IPS-18a (cell line): ENCODE measurements around the gene ARHGAP33.

Experiments
- H3K27ac ChIP-seq: one replicate; pipeline ENCODE4 v1.5.1; 2013; ENCODE audit warnings: low read length
- H3K27me3 ChIP-seq: one replicate; pipeline ENCODE4 v1.6.1; 2013; ENCODE audit warnings: mild to moderate bottlenecking, low read length; ENCODE audit not compliant: control insufficient read depth, insufficient read depth
- H3K36me3 ChIP-seq: one replicate; pipeline ENCODE4 v1.6.1; 2013; ENCODE audit warnings: low read depth, low read length; ENCODE audit not compliant: control insufficient read depth
- H3K4me1 ChIP-seq: one replicate; pipeline ENCODE4 v1.6.1; 2013; ENCODE audit warnings: low read depth, low read length; ENCODE audit not compliant: control insufficient read depth
- H3K4me3 ChIP-seq: one replicate; pipeline ENCODE4 v1.5.1; 2013; ENCODE audit warnings: low read length
- H3K9ac ChIP-seq: one replicate; pipeline ENCODE4 v1.6.1; 2013; ENCODE audit warnings: mild to moderate bottlenecking, low read length, moderate library complexity
- H3K9me3 ChIP-seq: one replicate; pipeline ENCODE4 v1.6.1; 2013; ENCODE audit warnings: low read depth, low read length; ENCODE audit not compliant: control insufficient read depth

The ARHGAP33 gene

GRCh38 chr19:35786299-35787160, 11.2 kb downstream of the ARHGAP33 start:
- no peak overlapping the region for H3K4me3 ChIP-seq
- H3K27ac ChIP-seq, result no peak overlapping the region
- no peaks in the 10 kb centered on the region for H3K27me3 ChIP-seq
- peaks cover 3% of the 10 kb centered on the region for H3K4me1 ChIP-seq
- H3K9me3 ChIP-seq, result no peaks in the 10 kb centered on the region
- no peak overlapping the region for H3K9ac ChIP-seq
- H3K36me3 ChIP-seq, result no peaks in the 10 kb centered on the region

GRCh38 chr19:35787227-35787799, 11.9 kb downstream of the ARHGAP33 start:
- Histone ChIP-seq H3K9ac (no peak overlapping the region), H3K36me3 (no peaks in the 10 kb centered on the region), H3K4me1 (peaks cover 3% of the 10 kb centered on the region), H3K27ac (no peak overlapping the region), H3K4me3 (no peak overlapping the region), H3K27me3 (no peaks in the 10 kb centered on the region), H3K9me3 (no peaks in the 10 kb centered on the region)

- peaks cover 3% of the 10 kb centered on the region for H3K4me1 ChIP-seq
- H3K27me3 ChIP-seq, result no peaks in the 10 kb centered on the region
- no peaks in the 10 kb centered on the region for H3K9me3 ChIP-seq
- H3K36me3 ChIP-seq, result no peaks in the 10 kb centered on the region
- H3K27ac ChIP-seq, result no peak overlapping the region
- no peak overlapping the region for H3K9ac ChIP-seq
- no peak overlapping the region for H3K4me3 ChIP-seq
Observed at GRCh38 chr19:35788205-35788960, 13.0 kb downstream of the ARHGAP33 start.

GRCh38 chr19:35789195-35789977, 14.0 kb downstream of the ARHGAP33 start:
- Histone ChIP-seq H3K9ac (no peak overlapping the region), H3K4me3 (no peak overlapping the region), H3K27ac (no peak overlapping the region), H3K36me3 (no peaks in the 10 kb centered on the region), H3K27me3 (no peaks in the 10 kb centered on the region), H3K9me3 (no peaks in the 10 kb centered on the region), H3K4me1 (no peaks in the 10 kb centered on the region)

GRCh38 chr19:35789978-35790944, 14.9 kb downstream of the ARHGAP33 start:
- Histone ChIP-seq H3K27ac (no peak overlapping the region), H3K36me3 (no peaks in the 10 kb centered on the region), H3K9ac (no peak overlapping the region)

GRCh38 chr19:35790981-35791813, 15.8 kb downstream of the ARHGAP33 start:
- no peak overlapping the region for H3K4me3 ChIP-seq
- H3K27me3 ChIP-seq, result peaks cover 12% of the 10 kb centered on the region
- no peaks in the 10 kb centered on the region for H3K9me3 ChIP-seq
- no peaks in the 10 kb centered on the region for H3K4me1 ChIP-seq
- H3K36me3 ChIP-seq, result no peaks in the 10 kb centered on the region
- H3K27ac ChIP-seq, result no peak overlapping the region
- no peak overlapping the region for H3K9ac ChIP-seq

More at GRCh38 chr19:35789978-35790944, 14.9 kb downstream of the ARHGAP33 start:
- no peaks in the 10 kb centered on the region for H3K9me3 ChIP-seq
- no peaks in the 10 kb centered on the region for H3K4me1 ChIP-seq
- H3K4me3 ChIP-seq, result no peak overlapping the region
- H3K27me3 ChIP-seq, result peaks cover 2% of the 10 kb centered on the region

- Histone ChIP-seq H3K27me3 (peaks cover 18% of the 10 kb centered on the region), H3K9me3 (no peaks in the 10 kb centered on the region), H3K36me3 (no peaks in the 10 kb centered on the region), H3K9ac (no peak overlapping the region), H3K4me3 (no peak overlapping the region), H3K27ac (no peak overlapping the region), H3K4me1 (no peaks in the 10 kb centered on the region)
Observed at GRCh38 chr19:35791814-35792279, 16.5 kb downstream of the ARHGAP33 start.

GRCh38 chr19:35792312-35792711, 16.9 kb downstream of the ARHGAP33 start:
- H3K9me3 ChIP-seq, result no peaks in the 10 kb centered on the region
- H3K4me3 ChIP-seq, result no peak overlapping the region
- H3K27me3 ChIP-seq, result peaks cover 23% of the 10 kb centered on the region
- no peaks in the 10 kb centered on the region for H3K36me3 ChIP-seq
- H3K4me1 ChIP-seq, result no peaks in the 10 kb centered on the region
- H3K27ac ChIP-seq, result no peak overlapping the region
- H3K9ac ChIP-seq, result no peak overlapping the region

GRCh38 chr19:35792888-35793287, 17.5 kb downstream of the ARHGAP33 start:
- Histone ChIP-seq H3K9ac (no peak overlapping the region), H3K27ac (no peak overlapping the region), H3K4me3 (no peak overlapping the region), H3K4me1 (no peaks in the 10 kb centered on the region), H3K9me3 (no peaks in the 10 kb centered on the region), H3K36me3 (no peaks in the 10 kb centered on the region), H3K27me3 (peaks cover 28% of the 10 kb centered on the region)
